Dermis microvascular lymphatic vessel endothelial cell (primary cell): ENCODE results near the gene MT1H. TPM values are rescaled to one million over a fixed set of nuclear protein-coding genes. Genes with fewer than 3 reads are reported as not detected.

Experiments used
- DNase-seq, 2 donors: peaks; one replicate each; pipeline versions ENCODE4 v3.0.0 to v3.0.0-alpha.2; 2010; ENCODE audit warnings: low read depth in 2 of 2
- total RNA-seq: library from RNA; depleted of rRNA; stranded (reverse); fragments of >200 nt; gene quantifications from 2 replicates; pipeline ENCODE4 v1.2.1, GENCODE V29; 2014

MT1H gene
- total RNA-seq, 1 donor from 2014 or later = not detected

GRCh38 chr16:56684256-56684925 lies 14.8 kb downstream of the MT1H start:
- DNase-seq = no peak

DNA sequence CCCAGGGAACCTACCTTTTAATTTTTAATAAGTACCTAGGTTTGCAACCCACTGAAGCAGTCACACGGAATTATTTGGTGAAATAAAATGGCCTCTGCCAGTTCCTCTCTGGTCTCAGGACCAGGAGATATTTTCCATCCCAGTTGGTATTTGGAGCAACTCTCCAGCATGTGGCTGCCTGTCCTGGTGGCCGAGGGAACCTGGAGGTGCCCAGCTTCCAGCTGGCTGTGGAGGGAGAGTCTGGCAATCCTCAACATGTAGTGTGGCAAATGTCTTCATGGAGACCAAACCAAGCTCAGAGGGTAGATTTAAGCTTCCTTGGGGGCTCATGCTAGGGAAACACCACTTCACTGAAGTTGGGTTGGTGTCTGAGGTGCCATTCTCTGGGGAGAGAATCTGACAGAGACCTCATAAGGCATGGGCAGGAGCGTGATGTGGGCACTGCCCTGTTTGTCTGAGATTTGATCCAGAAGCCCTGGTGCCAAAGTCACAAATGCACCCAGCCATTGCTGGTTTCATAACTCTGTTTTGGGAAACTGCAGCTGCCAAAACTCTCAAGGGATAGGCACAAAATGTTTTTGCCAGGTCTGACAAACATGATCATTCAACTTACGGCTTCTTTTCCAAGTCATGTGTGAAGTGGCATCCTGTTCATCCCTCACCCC lies 15.4 kb downstream of the MT1H start:
- no peak for DNase-seq

- no peak for DNase-seq
Observed at GRCh38 chr16:56686758-56687157, 17.1 kb downstream of the MT1H start.

GRCh38 chr16:56688762-56689161 lies 19.1 kb downstream of the MT1H start:
- DNase-seq = no peak

GRCh38 chr16:56689171-56689570 lies 19.6 kb downstream of the MT1H start:
- no peak for DNase-seq

DNA sequence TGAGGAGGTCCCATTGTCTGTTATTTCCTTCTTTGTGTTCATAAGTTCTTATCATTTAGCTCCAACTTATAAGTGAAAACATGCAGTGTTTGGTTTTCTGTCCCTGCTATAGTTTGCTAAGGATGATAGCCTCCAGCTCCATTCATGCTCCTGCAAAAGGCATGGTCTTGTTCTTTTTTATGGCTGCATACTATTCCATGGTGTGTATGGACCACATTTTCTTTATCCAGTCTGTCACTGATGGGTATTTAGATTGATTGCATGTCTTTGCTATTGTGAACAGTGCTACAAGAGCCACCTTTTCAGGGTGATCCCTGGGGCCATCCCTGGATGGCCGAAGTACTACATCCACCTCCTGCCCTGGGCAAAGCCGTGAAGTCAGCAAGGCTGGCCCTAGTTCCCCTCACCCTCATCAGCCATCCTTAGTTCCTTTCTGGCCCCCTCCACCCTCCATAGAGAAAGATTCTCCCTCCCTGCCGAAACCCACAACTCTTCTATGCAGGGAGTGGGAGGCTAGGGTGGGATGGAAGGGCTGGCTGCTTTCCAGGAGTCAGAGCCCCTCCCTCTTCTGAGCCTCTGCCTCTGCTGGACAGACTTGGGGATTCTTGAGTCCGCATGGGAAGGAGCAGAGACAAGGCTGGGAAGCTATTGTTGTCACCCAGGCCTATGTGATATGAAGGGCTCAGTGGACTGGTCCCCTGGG lies 21.0 kb downstream of the MT1H start:
- DNase-seq = no peak

- no peak for DNase-seq
Observed at GRCh38 chr16:56691885-56692284, 22.3 kb downstream of the MT1H start.

DNA sequence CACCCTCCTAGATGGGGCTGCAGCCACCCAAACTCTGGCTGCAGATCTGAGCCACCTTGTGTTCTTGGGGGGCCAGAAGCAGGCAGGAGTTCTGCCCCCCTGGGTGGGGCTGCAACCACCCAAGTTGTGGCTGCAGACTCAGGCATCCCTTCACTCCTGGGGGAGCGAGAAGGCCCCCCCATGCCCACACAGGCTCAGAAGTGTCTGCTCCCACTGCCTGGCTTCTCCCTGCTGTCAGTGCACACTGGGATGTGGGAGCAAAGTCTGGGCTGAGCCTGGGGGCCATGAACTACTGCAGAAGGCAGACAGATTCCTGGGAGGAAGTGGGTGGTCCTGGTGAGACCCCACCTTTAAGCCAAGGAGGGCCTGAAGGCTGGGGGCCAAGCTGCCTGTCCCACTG lies 25.6 kb downstream of the MT1H start:
- no peak for DNase-seq

DNA sequence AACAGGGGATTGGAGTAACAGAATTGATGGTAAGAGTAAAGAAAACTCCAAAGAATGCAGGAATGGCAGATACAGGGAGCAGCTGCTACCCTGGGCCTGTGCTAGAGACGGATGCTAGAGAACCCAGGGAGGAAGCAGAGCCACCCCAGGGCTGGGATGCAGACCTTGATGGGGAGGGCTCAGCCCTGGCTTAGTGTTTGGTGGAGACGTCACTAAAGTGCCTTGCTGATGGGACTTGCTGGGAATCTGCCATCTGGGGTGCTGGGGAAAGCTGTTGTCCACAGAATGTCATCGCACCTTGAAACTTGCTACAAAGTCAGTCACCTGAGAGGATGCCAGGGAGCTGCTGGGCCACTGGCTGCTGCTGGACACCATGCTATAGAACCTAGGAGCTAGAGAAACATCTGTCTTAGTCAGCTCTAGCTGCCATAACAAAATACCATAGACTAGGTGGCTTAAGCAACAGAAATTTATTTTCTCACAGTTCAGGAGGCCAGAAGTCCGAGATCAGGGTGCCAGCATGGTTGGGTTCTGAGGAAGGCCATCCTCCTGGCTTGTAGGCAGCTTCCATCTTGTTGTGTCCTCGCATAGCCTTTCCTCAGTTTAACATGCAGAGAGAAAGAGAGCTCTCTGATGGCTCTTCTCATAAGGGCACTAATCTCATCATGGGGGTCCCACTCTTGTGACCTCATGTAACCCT lies 28.0 kb downstream of the MT1H start:
- no peak for DNase-seq

DNA sequence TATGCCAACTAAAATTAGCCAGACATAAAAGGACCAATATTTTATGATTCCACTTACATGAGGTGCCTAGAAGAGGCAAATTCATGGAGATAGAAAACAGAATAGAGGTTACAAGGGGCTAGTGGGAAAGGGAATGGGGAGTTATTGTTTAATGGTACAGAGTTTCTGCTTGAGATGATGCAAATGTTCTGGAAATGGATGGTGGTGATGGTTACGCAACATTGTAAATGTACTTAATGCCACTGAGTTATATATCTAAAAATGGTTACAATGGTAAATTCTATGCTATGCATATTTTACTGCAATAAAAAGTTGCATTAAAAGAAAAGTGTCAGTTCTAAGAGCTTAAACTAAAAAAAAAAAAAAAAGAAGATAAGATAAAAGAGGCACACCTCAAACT lies 30.6 kb downstream of the MT1H start:
- no peak for DNase-seq

GRCh38 chr16:56700631-56701030 lies 31.0 kb downstream of the MT1H start:
- no peak for DNase-seq

GRCh38 chr16:56701534-56701933 lies 31.9 kb downstream of the MT1H start:
- DNase-seq = no peak

GRCh38 chr16:56702836-56703235 lies 33.2 kb downstream of the MT1H start:
- DNase-seq = no peak

GRCh38 chr16:56708525-56709442 lies 39.2 kb downstream of the MT1H start:
- peak; percentile 61 to 64 for DNase-seq

- DNase-seq = no peak
Observed at GRCh38 chr16:56709443-56710040, 39.9 kb downstream of the MT1H start.

DNA sequence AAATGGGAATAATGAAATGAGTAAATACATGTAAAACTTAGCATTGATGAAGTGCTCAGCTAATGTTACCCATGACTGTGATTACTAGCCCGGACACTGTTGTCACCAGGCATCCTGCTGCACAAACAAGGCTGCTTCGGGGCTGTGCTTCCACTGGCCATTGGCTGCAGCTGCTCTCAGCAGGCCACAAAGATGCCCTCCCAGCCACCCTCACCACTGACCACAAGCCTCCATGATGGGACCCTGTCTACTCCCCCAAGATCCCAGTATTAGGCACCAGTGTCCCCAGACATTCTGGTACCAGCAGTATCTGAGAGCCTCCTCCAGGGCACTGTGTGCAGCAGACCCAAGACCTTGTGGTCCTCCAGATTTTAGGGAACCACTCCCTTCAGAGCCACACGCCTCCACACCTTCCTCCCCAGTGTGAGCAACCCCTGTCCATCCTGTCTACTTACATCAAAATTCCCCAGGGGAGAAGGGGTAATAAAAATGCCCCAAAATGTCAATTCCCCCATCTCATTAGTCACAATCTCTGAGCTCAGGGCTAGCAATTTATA lies 40.6 kb downstream of the MT1H start:
- no peak for DNase-seq

- DNase-seq = no peak
Observed at GRCh38 chr16:56711862-56712261, 42.2 kb downstream of the MT1H start.

- no peak for DNase-seq
Observed at GRCh38 chr16:56713794-56714193, 44.2 kb downstream of the MT1H start.

DNA sequence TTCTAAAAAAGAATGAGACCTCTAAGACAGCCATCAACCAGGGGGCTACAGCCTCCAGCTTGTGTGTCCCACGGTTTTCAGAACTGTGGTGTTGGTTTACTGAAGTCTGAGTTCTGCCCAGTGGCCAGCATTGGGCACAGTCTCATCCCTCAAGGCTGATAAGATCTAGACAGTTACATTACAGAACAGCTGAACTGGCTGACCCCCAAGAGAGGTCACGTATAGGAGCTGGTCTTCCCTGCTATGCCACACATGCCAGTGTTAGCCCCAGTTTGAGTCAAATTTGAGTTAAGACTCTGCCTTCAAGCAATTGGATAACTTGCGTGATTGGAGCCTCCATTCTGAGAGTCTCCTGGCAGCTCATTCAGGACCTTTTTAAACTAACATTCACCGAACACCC lies 45.5 kb downstream of the MT1H start:
- DNase-seq = no peak

DNA sequence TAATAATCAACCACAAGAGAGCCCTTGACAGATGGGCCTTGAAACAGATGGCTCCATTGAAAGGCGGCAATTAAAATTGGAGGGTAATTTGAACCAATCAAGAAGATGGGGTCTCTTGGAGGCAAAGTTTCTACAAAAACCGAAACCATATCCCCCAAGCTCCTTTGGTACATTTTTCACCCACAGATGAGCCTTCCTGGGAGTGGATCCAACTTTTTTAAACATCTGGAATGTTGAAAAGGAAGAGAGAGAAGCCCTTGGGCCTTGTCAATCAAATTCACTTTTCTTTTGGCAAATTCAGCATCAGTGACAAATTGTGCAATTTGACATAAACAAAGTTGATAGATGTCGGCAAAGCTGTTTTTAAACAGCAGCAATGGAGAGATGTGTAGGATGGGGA lies 47.1 kb downstream of the MT1H start:
- no peak for DNase-seq
